HUDEP-2 (cell line): ENCODE data around the gene AKAP12.

ENCODE experiments used
- DNase-seq, 76 experiments: peaks; one replicate each; lab custom pipeline; 2025; ENCODE audit not compliant: unreplicated experiment in 76 of 76; lab: John Stamatoyannopoulos, UW

Gene AKAP12

DNA sequence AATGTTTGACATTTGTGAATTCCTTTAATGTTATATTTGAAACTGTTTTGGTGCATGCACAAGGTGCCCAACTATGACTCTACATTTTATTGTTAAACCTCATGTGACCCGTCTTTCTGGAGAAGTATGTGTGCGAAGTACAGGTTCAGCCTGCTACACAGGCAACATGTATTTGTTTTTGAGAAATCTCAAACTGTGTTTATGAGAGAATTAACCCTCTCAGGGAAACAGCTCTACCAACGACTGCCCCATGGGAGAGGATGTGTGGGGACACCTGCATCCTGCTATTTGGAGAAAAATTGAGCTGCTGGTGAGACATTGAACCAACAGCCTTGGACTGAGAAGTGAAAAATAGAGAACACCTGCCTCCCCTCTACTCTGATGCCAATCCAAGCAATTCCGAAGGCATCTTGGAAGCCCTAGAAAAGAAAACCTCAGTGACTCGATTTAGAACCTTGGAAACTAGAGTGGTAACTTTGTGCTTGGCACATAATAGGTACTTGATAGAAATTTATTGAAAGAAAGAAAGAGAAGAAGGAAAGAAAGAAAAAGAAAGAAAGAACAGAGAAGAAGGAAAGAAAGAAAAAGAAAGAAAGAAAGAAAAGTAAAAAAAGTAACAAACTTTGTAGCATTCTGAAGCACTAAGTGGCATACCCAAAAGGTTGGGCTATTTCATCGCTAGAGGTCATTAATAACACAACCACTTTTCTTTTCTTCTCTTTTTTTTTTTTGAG is 2.9 kb upstream of the AKAP12 start:
- no peak for DNase-seq

DNA sequence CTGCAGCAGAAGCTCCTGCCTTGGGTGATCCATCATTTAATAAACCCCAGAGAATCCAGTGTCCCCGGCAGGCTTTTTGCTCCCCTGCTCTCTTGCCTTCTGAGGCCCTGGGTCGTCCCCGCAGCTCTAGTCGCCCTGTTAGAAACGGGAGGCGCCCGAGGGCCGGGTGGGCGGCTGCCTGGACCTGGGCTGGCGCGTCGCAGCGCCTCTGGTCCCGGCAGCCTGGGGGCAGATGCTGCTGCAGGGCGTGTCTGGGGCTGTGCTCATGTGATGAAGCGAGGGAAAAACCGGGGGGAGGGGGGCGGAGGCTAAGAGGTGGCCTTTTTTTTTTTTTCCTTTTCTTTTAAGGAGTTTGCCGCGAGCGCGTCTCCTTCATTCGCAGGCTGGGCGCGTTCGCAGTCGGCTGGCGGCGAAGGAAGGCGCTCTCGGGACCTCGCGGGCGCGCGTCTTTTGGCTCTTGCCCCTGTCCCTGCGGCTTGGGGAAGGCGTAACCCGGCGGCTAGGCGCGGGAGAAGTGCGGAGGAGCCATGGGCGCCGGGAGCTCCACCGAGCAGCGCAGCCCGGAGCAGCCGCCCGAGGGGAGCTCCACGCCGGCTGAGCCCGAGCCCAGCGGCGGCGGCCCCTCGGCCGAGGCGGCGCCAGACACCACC is 394 bp downstream of the AKAP12 start:
- DNase-seq: peak in 54 of 76 experiments; percentile 9 to 71 (median 46)

DNA sequence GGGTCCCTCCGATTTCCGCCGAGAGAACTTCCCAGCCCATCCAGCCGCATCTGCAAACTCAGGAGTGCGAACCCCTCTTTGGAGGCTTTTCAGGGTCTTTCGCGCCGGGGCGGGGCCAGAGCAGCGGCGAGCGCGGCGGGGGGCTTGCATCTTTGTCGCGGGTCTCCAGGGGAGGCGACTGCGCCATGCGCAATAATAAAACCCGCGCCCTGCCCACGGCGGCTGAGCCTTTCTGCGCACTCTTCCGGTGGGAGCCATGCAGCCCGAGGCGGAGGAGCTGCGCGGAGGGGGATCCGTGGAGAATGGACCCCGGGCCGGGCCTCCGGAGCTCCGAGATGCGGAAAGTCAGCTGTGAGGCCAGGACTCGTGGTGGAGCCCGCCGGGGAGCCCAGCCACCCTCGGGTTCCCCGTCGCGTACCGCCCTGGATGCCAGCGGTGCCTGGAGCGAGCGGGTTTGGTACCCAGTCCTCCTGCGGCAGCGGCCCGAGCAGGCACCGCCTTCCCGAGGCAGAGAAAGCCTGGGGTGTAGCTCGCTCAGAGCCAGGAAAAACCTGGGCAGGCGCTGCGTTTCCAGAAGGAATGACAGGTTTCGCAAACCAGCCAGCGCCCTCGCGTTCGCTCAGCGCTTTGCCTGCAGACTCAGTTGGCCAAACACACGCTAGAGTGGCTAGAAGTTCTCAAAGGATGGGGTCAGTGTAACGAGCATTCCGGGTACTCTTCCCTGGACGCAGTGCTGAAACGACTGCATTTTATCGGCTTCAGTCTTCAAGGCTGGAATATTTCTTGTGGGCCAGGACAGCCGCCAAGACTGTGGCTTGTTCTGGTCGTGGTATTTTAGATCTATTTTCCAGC is 1.2 kb downstream of the AKAP12 start:
- peak in 4 of 76 experiments; percentile 5 to 13 (median 8) for DNase-seq

DNA sequence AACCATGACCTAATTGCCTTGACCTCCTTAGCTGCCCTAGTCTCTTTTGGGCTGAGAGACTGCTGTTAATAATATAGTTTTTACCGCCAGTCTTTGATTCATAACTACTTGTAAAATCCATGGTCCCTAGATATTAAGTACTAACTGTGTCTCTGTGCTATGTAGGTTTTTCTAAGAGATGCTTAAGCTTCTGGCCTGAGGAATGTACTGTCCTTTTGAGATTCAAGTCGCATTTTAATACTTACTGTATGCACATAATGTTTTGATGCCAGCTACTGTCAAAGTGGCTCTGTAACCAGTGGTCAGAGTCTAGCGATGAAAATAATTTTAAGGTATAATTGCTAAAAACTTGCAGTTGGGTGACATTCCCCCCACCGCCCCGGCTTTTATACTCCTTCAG is 2.1 kb downstream of the AKAP12 start:
- no peak for DNase-seq

DNA sequence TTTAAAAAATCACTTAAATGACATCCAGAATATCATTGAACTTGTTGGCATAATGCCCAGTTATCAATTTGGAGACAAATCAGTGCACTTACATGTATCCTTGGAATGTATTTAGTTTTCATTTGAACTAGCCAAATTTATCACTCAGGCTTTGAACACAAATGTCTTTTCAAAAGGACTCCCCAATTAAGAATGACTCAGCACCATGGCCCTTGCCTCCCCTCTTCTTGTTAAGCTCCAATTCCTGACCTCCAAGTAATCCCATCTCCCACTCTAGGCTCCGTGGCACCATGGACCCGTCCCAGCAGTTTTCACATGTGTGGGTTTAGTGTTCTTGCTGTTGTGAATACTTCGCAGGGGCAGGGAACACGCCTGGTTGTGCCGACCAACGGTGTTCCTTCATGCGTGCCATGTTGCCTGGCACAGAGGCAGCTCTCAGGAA is 2.7 kb downstream of the AKAP12 start:
- DNase-seq: no peak

DNA sequence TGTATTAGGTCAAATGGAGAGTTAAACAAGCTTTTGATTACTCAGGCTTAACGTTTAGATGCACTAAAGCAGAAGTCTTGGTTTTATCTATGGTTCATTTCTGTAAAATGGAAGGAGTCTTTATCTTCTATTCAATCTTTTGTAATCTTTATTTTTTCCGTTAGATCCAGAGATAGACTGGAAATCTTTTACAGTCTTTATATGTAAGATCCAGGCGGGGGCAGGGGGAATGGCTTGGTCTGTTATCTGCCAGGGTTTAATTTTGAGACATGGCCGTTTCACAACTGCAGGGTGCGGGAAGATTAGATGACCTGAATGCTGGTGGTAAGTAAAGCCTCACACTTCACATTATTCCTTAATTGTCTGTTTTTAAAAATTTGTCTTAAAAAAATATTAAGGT is 3.7 kb downstream of the AKAP12 start:
- DNase-seq: no peak

DNA sequence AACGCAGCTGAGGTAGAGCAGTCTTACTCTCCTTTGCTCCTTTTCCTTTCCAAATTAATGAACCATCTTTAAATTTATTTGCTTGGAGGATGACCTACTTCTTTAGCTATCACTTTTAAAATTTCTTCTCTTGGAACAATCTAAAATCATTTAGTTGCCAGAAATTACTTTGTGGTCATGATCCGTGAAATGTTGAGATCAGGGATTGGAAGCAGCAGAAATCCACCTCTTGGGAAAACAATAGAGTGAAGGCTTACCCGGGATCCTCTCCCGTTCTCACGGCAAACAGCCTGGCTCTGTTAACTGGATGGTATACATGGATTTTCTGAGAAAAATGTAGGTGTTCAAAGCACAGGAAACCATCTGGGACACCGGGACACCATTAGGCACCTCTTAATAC is 7.7 kb downstream of the AKAP12 start:
- no peak for DNase-seq

DNA sequence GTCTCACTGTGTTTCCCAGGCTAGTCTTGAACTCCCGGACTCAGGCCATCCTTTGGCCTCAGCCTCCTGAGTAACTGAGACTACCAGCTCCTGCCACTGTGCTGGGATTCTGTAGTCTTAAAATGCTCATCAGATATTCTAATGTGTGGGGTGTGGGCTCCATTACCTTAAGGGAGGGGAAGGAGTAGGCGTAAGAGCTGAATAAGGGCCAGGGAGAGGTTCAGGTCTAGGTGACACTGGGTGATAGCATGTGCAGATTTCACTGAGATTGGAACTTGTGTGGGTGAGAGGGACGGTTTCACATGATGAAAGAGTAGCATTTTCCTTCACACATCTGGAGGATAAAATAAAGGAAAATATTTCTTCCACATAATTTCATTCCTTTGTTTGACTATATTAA is 8.5 kb downstream of the AKAP12 start:
- no peak for DNase-seq

DNA sequence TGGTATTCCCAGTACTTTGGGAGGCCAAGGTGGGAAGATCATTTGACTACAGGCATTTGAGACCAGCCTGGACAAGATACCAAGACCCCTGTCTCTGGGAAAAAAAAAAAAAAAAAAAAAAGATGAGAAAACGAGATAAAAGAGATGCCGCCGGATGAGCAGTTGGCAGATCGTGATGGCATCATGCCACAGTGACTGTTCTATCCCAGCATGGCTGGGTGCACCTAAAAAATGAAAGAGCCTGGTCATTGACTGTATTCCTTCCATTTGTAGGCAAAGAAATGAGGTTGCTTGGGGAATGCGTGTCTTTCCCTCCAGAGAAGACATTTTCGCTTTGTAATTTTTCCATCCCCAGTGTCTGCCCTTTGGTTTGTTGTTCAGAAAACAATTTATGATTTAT is 12.9 kb downstream of the AKAP12 start:
- DNase-seq: no peak

DNA sequence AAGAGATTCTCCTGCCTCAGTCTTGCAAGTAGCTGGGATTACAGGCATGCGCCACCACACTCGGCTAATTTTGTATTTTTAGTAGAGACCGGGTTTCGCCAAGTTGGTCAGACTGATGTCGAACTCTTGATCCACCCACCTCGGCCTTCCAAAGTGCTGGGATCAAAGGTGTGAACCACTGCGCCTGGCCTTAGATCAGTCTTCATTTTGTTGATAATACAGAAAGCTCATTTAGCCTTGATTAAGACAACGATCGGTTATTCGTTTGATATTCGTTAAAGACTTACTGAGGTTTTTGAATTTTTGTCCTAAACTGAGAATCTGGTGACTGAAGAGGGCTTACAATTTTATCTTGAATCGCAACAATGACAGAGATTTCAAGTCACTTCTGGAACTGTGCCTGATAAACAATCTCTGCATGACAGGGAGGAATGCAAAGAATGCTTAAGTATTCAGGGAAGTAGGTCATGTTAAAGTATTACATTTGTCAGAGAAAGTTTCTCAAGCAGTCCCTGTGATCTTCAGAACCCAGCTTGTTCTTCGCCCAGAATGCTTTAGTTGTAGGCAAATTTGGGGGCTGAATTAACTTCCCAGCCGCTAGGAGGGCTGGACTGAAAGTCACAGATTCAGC is 14.8 kb downstream of the AKAP12 start:
- DNase-seq: no peak

DNA sequence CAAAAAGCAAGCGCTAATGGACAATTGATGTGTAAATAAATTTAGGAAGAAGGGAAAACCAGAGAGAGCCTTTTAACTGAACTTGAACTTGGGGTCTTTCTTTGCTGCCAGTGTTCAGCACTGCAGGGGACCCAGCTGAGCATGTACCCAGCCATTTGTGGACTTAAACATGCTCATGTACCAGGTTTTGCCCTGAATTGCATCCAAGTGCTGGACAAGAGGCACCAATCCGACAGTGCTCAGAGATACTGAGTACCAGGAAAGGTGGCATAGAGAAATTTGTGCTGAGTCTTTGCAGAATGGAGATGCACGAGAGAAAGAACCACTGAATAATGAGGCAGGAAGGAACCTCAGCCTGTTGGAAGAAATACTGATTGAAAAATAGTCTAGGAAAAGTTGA is 16.0 kb downstream of the AKAP12 start:
- DNase-seq: no peak

DNA sequence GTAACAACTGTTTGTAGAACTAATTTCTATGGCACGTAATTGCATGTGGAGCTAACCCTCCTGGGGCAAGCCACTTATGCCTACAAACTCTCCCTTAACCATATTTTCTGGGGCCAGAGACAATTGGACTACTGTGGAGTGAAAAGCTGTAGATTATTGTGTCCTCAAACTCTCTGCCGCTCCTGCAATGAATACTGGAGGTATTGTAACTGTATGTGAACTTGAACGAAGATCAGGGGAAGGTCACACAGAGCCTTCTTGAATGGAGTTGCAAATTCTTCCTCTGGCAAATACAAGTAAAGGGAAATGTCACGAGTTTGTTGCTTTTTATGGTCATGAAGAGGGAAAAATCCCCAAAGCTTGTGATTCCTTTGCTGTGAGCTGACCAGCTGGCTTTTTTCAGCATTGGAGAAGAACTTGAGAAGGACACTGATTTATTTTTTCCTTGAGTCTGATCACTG is 18.2 kb downstream of the AKAP12 start:
- no peak for DNase-seq

DNA sequence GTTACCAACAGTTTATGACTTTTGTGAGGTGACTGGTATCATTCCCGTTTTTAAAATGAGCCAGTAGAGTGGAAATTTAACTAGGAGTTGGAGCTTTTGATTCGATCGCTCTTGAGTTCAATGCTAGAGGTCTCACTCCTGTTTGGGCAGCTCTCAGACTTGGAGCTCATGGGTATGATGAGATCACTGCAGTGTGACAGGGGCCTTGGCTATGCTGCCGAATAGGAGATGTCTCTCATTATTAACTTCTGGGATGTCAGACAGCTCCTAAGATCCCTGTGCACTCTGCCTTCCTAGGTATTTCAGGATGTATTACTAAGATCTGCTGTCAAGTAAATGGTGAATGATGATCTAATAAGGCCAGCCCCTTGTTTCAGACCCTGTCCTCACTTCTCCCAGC is 20.4 kb downstream of the AKAP12 start:
- no peak for DNase-seq

DNA sequence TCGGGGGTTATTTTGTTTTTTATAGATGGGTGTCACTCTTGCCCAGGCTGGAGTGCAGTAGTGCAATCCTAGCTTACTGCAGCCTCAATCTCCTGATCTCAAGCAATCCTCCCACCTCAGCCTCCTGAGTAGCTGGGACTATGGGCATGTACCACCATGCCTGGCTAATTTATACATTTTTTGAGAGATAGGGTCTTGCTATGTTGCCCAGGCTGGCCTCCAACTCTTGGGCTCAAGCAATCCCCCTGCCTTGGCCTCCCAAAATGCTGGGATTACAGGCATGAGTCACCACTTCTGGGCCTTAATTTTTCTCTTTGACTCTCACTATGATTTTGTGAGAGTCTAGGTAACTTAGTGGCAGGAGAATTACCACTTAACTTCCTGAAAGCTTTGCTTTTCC is 23.3 kb downstream of the AKAP12 start:
- no peak for DNase-seq

DNA sequence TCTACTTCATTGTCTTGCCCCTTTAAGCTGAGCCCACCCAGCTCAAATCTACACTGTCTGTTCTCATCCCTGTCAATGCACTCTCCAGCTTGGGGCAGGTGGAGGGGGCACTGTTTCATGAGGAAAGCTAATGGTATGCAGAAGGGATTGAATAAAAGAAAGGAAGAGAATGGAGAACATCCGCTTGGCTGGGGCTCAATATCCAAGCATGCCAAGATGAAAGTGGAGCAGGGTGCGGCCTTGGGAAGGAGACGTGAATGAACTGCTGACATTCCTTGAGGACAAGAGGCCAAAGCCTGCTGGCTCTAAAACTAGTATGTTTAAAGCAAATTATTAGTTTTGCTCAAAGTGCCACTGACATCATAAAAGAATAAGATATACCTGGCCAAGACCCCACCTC is 24.2 kb downstream of the AKAP12 start:
- DNase-seq: no peak

DNA sequence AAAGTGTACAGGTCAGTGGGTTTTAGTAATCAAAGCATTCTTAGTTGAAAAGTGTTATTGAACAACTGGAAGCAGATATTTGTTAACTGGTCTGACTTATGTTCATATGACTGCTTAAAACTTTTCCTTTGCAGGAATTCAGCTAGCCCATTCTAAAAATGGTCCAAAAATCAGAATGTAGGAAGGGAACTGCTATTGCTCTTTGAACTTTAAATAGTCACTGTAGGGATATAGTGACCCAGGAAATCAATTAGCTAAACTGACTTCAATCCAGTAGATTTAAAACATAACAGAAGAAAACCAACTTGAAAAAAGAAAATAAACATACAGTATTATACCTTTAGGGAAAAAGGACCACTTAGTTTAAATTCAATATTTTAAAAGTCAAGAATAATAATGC is 25.5 kb downstream of the AKAP12 start:
- no peak for DNase-seq

DNA sequence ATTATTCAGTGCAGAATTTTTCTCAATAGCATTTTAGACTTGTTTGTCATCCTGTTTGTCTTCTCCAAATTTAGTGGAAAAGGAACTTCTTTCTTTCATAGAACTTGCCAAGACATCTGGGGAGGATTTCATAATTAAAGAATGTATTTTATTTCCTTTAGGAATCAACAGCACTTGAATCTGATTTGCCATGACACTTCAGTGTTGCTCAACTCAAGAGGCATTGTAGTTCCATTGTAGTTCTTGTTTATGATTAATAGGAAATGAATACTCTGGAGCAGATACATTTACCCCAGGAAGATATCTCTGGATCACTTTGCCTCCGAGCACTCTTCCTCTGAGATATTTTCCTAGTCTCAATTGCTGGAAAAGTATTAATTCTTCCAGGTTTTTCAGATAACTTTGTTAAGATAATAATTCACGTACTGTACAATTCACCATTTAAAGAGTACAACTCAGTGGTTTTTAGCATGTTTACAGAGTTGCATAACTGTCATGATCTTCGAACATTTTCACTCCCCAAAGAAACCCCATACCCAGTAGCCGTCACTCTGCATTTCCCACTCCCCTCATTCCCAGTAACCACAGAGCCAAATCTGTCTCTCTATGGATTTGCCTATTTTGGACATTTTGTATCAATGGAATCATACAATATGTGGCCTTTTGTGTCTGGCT is 29.7 kb downstream of the AKAP12 start:
- no peak for DNase-seq

DNA sequence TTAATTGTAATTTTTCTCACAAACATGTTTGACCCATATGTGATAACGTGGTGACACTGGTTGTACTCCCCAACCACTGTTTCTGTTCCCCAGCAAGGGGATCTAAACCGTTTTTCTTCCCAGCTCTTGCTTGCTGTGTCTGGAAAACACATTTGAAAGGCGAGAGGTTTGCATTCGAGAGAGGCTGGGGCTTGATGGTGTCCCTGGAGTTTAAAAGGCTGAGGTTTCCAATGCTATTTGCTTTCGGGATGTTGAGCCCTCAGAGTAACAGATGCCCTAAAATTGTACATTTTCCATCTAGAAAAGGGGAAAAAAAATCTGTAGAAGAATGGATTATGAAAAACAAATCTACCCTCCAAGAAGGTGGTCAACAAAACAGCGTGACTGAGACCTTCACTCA is 35.4 kb downstream of the AKAP12 start:
- DNase-seq: no peak

DNA sequence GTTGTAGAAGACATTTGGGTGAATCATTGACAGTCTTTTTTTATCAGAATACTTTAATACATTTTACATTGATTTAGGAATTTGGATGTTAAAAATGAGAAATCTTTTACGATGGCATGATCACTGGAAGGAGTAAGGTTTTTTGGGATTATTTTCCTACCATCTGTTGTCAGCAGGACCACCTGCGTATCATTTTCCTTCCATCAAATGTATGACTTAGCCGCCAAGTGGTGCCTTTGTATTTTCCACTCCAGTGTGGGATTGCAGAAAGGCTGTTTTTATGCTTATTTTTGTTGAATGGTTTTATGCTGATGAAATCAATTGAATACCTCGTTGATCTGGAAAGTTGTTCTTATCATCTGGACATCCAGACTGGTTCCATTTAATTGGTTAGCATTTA is 35.8 kb downstream of the AKAP12 start:
- no peak for DNase-seq

DNA sequence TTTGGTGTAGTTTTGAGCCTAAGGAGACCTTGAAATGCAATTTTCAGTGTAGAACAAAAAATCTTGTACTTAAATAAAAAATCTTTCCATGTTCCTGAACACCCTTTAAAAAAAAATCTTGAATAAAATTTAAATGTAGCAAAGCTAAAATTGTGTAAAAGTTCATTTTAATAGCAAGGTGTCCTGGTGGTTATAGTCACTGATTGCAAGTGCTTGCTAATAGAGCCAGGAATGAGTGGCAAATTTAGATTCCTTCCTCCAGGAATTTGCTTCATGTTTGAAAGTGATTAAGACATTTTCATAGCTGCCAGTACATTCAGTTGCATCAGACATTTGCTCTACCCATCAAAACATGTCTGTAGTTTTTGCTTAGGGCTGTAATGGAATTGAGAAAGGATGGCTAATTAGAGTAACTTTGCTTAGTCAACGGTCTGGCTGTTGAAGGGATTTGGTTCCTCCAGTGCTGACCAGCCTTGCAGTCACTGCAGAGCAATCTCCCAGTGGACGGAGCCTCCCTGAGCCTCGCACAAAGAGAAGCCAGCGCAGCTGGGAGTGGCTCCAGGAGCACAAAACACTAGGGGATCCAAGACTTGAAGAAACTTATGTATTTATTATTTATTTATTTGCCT is 36.5 kb downstream of the AKAP12 start:
- no peak for DNase-seq
